Esophagus squamous epithelium (tissue), 4 donors: ENCODE measurements around the gene EVA1B.

Source experiments
- CTCF ChIP-seq, 6 experiments: fragments of 450-650 bp in 4 of 6; fragments of 200-600 bp in 2 of 6; sonication (generic) in 2 of 6; IDR thresholded peaks; one replicate each; pipeline ENCODE4 v1.5.1; 2016 to 2019; ENCODE audit warnings: antibody characterized with exemption in 6 of 6, mild to moderate bottlenecking in 4 of 6, moderate library complexity in 4 of 6
- POLR2A ChIP-seq, 4 donors: fragments of 450-650 bp; IDR thresholded peaks; one replicate each; pipeline ENCODE4 v1.6.1; 2017; ENCODE audit warnings: antibody characterized with exemption in 4 of 4, mild to moderate bottlenecking in 4 of 4, moderate library complexity in 3 of 4

GRCh38 chr1:36301220-36301619 lies 22.2 kb downstream of the EVA1B start:
- no peak for TF ChIP-seq POLR2A (IDR thresholded peaks at IDR 0.05)
- no peak for TF ChIP-seq CTCF (IDR thresholded peaks at IDR 0.05)
